Right lung (tissue), 5 donors: ENCODE data around the gene OSBPL6. TPM values are rescaled to one million over a fixed set of nuclear protein-coding genes. Genes with fewer than 3 reads are reported as not detected.

ENCODE experiments used
- DNase-seq, 2 donors: peaks; one replicate each; pipeline ENCODE4 v3.0.0-alpha.2; 2013
- polyA plus RNA-seq, 5 donors: library from polyadenylated mRNA; unstranded; fragments of 120-200 nt; gene quantifications; one replicate each; pipeline versions ENCODE4 v1.2.1 to v1.2.3, GENCODE V29; 2013; ENCODE audit warnings: inconsistent platforms in 1 of 5, low replicate concordance in 1 of 5; ENCODE audit not compliant: insufficient read length in 5 of 5, insufficient read depth in 1 of 5

The OSBPL6 gene
- polyA plus RNA-seq, 5 donors, result 3.1 to 6.7 (median 5.7) TPM

- no peak for DNase-seq
These were observed 247.1 kb downstream of the OSBPL6 start for GRCh38 chr2:178441426-178441825.

GRCh38 chr2:178448968-178449661 is 254.8 kb downstream of the OSBPL6 start:
- DNase-seq, result peak in 1 of 2 donors; percentile 9

GRCh38 chr2:178449700-178450523 is 255.6 kb downstream of the OSBPL6 start:
- DNase-seq, result no peak

GRCh38 chr2:178450524-178450773 is 256.1 kb downstream of the OSBPL6 start:
- no peak for DNase-seq

DNA sequence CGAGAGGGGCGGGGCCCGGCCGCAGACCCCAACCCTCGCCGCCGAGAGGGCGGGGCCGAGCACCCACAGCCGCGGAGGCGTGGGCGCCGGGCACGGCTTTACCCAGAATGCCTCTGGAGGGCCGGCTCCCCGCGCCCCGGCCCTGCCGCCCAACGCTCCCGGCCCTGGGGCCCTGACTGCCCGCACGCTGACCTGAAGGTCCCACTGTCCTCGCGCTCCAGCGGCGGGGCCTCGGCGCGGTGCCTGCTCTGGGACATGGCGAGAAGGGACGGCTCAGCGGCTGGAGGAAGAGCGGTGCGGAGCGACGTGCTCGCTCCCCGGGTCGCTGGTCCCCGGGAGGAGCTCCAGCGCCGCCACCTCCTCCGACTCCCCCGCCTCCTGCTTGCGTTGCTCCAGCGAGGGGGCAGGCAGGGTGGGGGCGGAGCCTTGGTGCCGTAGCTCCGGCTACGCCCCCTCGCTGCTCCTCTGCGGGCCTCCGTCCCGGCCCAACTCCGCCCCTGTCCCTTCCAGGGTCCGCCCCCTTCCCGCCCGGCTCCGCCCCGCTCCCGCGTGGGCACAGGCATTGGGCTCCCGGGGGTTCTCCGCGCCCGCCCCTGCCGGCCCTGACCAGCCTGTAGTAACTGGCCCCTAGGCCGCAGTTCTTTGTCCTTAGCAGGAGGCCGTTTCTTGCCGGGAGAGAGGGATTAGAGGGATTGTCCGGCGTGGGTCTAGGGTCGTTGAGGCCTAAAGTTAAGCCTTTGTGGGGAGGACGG is 256.6 kb downstream of the OSBPL6 start, which contains the start of the genes PJVK and PRKRA:
Gene PJVK, plus strand, starts transcription at position 605 of the 752 bp plus-strand sequence. CDS start 2,032 bp downstream, outside the sequence.
Gene PRKRA, minus strand, starts transcription at position 402 of the 752 bp plus-strand sequence. Its CDS starts 145 bp downstream, at position 257.
- DNase-seq, result peak; percentile 99

- DNase-seq, result no peak
These were observed 258.0 kb downstream of the OSBPL6 start for GRCh38 chr2:178452334-178452733.

Other genes with a start within 250 kb of the OSBPL6 start
- gene PDE11A, start 121.7 kb upstream of the OSBPL6 start, polyA plus RNA-seq, result under 1 TPM; 0.18 to 0.37 (median 0.25) TPM
- gene RBM45, start 82.1 kb upstream of the OSBPL6 start, polyA plus RNA-seq, result 10 to 100 TPM; 19.2 to 31.2 (median 25.9) TPM